Type B pancreatic cell (in vitro differentiated cells): ENCODE results near the gene C19orf25. TPM values are rescaled to one million over a fixed set of nuclear protein-coding genes. Genes with fewer than 3 reads are reported as not detected.

Experiments used
- DNase-seq: peaks from one replicate; pipeline ENCODE4 v3.0.0; 2021; ENCODE audit warnings: mixed read lengths; ENCODE audit not compliant: unreplicated experiment; ENCODE audit errors: extremely low spot score
- H3K27ac Mint-ChIP-seq: 2 replicates; pipeline ENCODE4 v1.8.0; 2021; ENCODE audit warnings: mild to moderate bottlenecking, mixed read lengths
- H3K27me3 Mint-ChIP-seq: 2 replicates; pipeline ENCODE4 v1.8.0; 2021; ENCODE audit warnings: mixed read lengths
- H3K36me3 Mint-ChIP-seq: 2 replicates; pipeline ENCODE4 v1.8.0; 2021; ENCODE audit warnings: mixed read lengths
- H3K4me1 Mint-ChIP-seq: one replicate; pipeline ENCODE4 v1.8.0; 2021; ENCODE audit warnings: mixed read lengths; ENCODE audit not compliant: unreplicated experiment
- H3K4me3 Mint-ChIP-seq: 2 replicates; pipeline ENCODE4 v1.8.0; 2021; ENCODE audit warnings: mild to moderate bottlenecking, mixed read lengths
- H3K9me3 Mint-ChIP-seq: 2 replicates; pipeline ENCODE4 v1.8.0; 2021; ENCODE audit warnings: mixed read lengths
- CTCF ChIP-seq: fragments of 200-600 bp; sonication (generic); conservative IDR thresholded peaks from 2 replicates; pipeline ENCODE4 v1.5.0; 2021; ENCODE audit warnings: antibody characterized with exemption, mild to moderate bottlenecking
- long read RNA-seq: library from polyadenylated mRNA; unstranded; transcript quantifications from one replicate; pipeline ENCODE4 v2.0.0, GENCODE V29; 2020
- total RNA-seq: library from RNA; stranded (reverse); gene quantifications from 2 replicates; pipeline ENCODE4 v1.2.1, GENCODE V29; 2021; ENCODE audit warnings: low replicate concordance

C19orf25 gene
- total RNA-seq: 36.6 and 37.5 TPM in 2 replicates
- long read RNA-seq, partial matches to known transcripts: 0 of 8 reads
- long read RNA-seq, other reads (novel, unspliced or antisense): 0 of 8 reads

- Mint-ChIP-seq H3K9me3 (no peaks in the 10 kb centered on the region), H3K27ac (peak within 1 kb of the TSS; percentile 95), H3K27me3 (no peaks in the 10 kb centered on the region), H3K4me3 (peak within 1 kb of the TSS; percentile 99), H3K36me3 (peaks cover 4% of the 10 kb centered on the region), H3K4me1 (peaks cover 6% of the 10 kb centered on the region)
- TF ChIP-seq CTCF: no peak
- DNase-seq: peak; percentile 93
These were observed at the start of gene C19orf25 for GRCh38 chr19:1478934-1479707. Gene C19orf25 (minus strand): TSS chr19:1479215. CDS start chr19:1478903, 312 bp downstream.

- Mint-ChIP-seq H3K4me3 (no peak overlapping the region), H3K27me3 (peaks cover 43% of the 10 kb centered on the region), H3K9me3 (no peaks in the 10 kb centered on the region), H3K36me3 (no peaks in the 10 kb centered on the region), H3K4me1 (no peaks in the 10 kb centered on the region), H3K27ac (no peak overlapping the region)
- no peak for TF ChIP-seq CTCF
- no peak for DNase-seq
These were observed 48.8 kb upstream of the C19orf25 start for GRCh38 chr19:1527650-1528309.

- no peak for DNase-seq
- no peaks in the 10 kb centered on the region for H3K9me3 Mint-ChIP-seq
- peaks cover 49% of the 10 kb centered on the region for H3K27me3 Mint-ChIP-seq
- H3K4me3 Mint-ChIP-seq: no peak overlapping the region
- H3K27ac Mint-ChIP-seq: no peak overlapping the region
- H3K4me1 Mint-ChIP-seq: no peaks in the 10 kb centered on the region
- no peak for TF ChIP-seq CTCF
- no peaks in the 10 kb centered on the region for H3K36me3 Mint-ChIP-seq
These were observed 48.1 kb upstream of the C19orf25 start for GRCh38 chr19:1526979-1527649.

- TF ChIP-seq CTCF: no peak
- Mint-ChIP-seq H3K9me3 (no peaks in the 10 kb centered on the region), H3K4me3 (no peak overlapping the region), H3K4me1 (no peaks in the 10 kb centered on the region), H3K27me3 (peaks cover 58% of the 10 kb centered on the region), H3K27ac (no peak overlapping the region), H3K36me3 (no peaks in the 10 kb centered on the region)
- no peak for DNase-seq
These were observed 47.2 kb upstream of the C19orf25 start for GRCh38 chr19:1526066-1526778.

- Mint-ChIP-seq H3K27ac (no peak overlapping the region), H3K4me1 (no peaks in the 10 kb centered on the region), H3K4me3 (no peak overlapping the region), H3K9me3 (no peaks in the 10 kb centered on the region), H3K36me3 (no peaks in the 10 kb centered on the region), H3K27me3 (peaks cover 61% of the 10 kb centered on the region)
- no peak for DNase-seq
- no peak for TF ChIP-seq CTCF
These were observed 46.3 kb upstream of the C19orf25 start for GRCh38 chr19:1525343-1525742.
